Thyroid gland (tissue), 4 donors: ENCODE results near the gene CCDC87. TPM values are rescaled to one million over a fixed set of nuclear protein-coding genes. Genes with fewer than 3 reads are reported as not detected.
A peak's percentile ranks its signal among the peaks of the same experiment; 100 is the strongest.
"Not testable (repeated sequence)": the region's sequence is repeated elsewhere in the genome, so short reads cannot be mapped to it uniquely, and the experiment has no call there.

Experiments
- DNase-seq, 2 donors: peaks; one replicate each; pipeline ENCODE4 v3.0.0-alpha.2; 2019
- H3K27ac ChIP-seq, 3 donors: fragments of 200-600 bp; sonication (generic); 1 replicate in 2 of 3; 2 replicates in 1 of 3; pipeline ENCODE4 v1.5.1; 2016 to 2019; ENCODE audit warnings: mild to moderate bottlenecking in 1 of 3, moderate library complexity in 1 of 3
- H3K27me3 ChIP-seq: fragments of 200-600 bp; sonication (generic); one replicate; pipeline ENCODE4 v1.5.1; 2019
- H3K36me3 ChIP-seq, 2 donors: fragments of 200-600 bp; sonication (generic); one replicate each; pipeline ENCODE4 v1.5.1; 2016 to 2019
- H3K4me1 ChIP-seq, 2 donors: fragments of 200-600 bp; sonication (generic); one replicate each; pipeline ENCODE4 v1.5.1; 2017 to 2019
- H3K4me3 ChIP-seq, 3 donors: fragments of 200-600 bp; sonication (generic); replicated peaks in 1 of 3; 1 replicate in 2 of 3; 2 replicates in 1 of 3; pipeline ENCODE4 v1.5.1; 2016; ENCODE audit warnings: mild to moderate bottlenecking in 1 of 3
- H3K9me3 ChIP-seq: fragments of 200-600 bp; sonication (generic); one replicate; pipeline ENCODE4 v1.5.1; 2017
- CTCF ChIP-seq, 6 experiments: fragments of 200-600 bp in 3 of 6; fragments of 450-650 bp in 3 of 6; sonication (generic) in 3 of 6; IDR thresholded peaks; one replicate each; pipeline ENCODE4 v1.5.1; 2016 to 2019; ENCODE audit warnings: antibody characterized with exemption in 6 of 6, mild to moderate bottlenecking in 2 of 6, inconsistent platforms in 1 of 6, moderate library complexity in 1 of 6
- POLR2A ChIP-seq, 2 donors: fragments of 450-650 bp; IDR thresholded peaks; one replicate each; pipeline ENCODE4 v1.6.1; 2017; ENCODE audit warnings: antibody characterized with exemption in 2 of 2, mild to moderate bottlenecking in 2 of 2, moderate library complexity in 1 of 2
- WGBS, 2 donors: methylation state at CpG; one replicate each; pipeline ENCODE4 v1.1.5; 2017; 5-methylcytosine and 5-hydroxymethylcytosine counted together
- intact Hi-C: fragments of 100-400 bp; cut with DNase I; formaldehyde crosslinking; loops from one replicate; pipeline ENCODE4 v1.15.1; 2023
- total RNA-seq, 4 donors: library from RNA; depleted of rRNA; stranded (reverse); fragments of >200 nt; gene quantifications; one replicate each; pipeline ENCODE4 v1.2.3, GENCODE V29; 2016

The CCDC87 gene
- total RNA-seq, 4 donors from 2014 or later = 0.92 to 2.1 (median 1.1) TPM

DNA sequence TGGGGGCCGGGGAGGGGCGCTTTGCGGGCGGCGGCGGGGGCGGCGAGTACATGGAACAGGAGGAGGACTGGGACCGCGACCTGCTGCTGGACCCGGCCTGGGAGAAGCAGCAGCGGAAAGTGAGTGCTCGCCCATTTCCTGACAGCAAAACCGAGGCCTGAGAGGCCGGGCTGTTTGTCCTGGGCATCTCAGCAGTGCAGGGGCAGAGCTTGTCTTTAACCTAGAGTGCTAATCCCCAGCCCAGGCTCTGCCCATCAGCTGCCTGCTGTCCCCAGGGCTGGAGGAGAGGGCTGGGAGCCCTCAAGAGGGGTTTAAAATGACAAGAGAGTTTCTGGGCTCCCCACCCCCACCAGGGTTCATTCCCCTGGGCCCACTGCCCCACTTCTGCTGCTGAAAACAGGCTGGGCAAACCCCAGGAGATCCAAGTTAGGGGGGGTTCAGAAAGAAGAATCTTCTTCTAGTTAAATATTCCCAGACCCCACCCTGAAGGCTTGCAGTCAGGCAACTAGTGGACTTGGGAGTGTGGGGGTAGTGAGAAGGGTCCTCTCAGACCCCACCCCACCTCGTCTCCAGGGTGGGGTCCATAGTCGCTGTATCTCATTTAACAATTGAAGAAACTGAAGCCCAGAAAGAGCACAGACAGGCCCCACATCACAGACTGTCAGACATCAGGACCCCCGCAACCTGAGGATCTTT lies 45.7 kb downstream of the CCDC87 start:
- H3K4me1 ChIP-seq = peaks cover 15 to 16% of the 10 kb centered on the region in 2 donors
- H3K27ac ChIP-seq = peak overlapping the region in 1 of 3 donors; percentile 14
- H3K4me3 ChIP-seq = peak overlapping the region in 1 of 3 donors; percentile 94
- TF ChIP-seq CTCF (IDR thresholded peaks at IDR 0.05) (no peak), POLR2A (IDR thresholded peaks at IDR 0.05) (no peak)
- H3K27me3 ChIP-seq = no peaks in the 10 kb centered on the region
- H3K36me3 ChIP-seq = peaks cover 0 to under 1% of the 10 kb centered on the region in 2 donors
- intact Hi-C loops = no loop called here
- peak in 1 of 2 donors; percentile 26 for DNase-seq
- 23 to 40% methylated on average over 18 of the region's 18 CpGs for WGBS, 2 donors
- H3K9me3 ChIP-seq = no peaks in the 10 kb centered on the region

DNA sequence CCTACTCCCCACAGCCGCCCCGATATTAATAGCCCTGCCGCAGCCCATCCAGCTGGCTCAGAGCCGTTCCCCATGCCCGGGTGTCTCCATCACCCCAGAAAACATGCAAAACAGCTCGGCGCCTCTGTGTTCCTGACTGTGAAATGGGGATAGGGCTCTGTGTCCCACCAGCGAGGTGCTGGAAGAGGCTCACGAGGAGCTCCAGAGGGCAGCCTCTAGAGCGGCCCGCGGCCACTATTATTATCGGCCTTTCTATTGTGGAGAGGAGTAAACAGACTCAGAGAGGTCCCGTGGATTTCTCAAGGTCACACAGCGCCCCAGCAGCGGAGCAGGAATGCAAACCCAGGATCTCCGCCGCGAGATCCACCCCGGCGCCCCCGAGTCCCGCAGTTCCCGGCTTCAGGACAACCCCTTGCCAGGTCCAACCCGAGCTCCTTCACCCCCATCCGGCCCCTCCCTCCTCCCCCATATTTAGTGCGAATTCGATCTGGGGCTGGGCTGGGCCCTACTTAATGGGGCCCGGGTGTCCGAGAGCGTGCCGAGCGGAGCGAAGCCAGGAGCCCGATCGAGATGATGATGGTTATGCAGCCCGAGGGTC lies 46.4 kb downstream of the CCDC87 start, which contains the start of gene ACTN3:
Gene ACTN3, plus strand, starts transcription at position 536 of the 598 bp plus-strand sequence. Its CDS starts 35 bp downstream, at position 571.
- peak within 1 kb of the TSS; percentile 80 to 94 (median 82) for H3K4me3 ChIP-seq
- peaks cover 15 to 16% of the 10 kb centered on the region in 2 donors for H3K4me1 ChIP-seq
- WGBS, 2 donors = 3% methylated on average over 17 to 24 of the region's 37 CpGs
- intact Hi-C loops = no loop called here
- TF ChIP-seq POLR2A (IDR thresholded peaks at IDR 0.05) (no peak), CTCF (IDR thresholded peaks at IDR 0.05) (no peak)
- H3K27ac ChIP-seq = peak within 1 kb of the TSS in 1 of 3 donors; percentile 58
- peaks cover 0 to 4% of the 10 kb centered on the region in 2 donors for H3K36me3 ChIP-seq
- H3K9me3 ChIP-seq = no peaks in the 10 kb centered on the region
- no peaks in the 10 kb centered on the region for H3K27me3 ChIP-seq
- DNase-seq = peak; percentile 18 to 25

DNA sequence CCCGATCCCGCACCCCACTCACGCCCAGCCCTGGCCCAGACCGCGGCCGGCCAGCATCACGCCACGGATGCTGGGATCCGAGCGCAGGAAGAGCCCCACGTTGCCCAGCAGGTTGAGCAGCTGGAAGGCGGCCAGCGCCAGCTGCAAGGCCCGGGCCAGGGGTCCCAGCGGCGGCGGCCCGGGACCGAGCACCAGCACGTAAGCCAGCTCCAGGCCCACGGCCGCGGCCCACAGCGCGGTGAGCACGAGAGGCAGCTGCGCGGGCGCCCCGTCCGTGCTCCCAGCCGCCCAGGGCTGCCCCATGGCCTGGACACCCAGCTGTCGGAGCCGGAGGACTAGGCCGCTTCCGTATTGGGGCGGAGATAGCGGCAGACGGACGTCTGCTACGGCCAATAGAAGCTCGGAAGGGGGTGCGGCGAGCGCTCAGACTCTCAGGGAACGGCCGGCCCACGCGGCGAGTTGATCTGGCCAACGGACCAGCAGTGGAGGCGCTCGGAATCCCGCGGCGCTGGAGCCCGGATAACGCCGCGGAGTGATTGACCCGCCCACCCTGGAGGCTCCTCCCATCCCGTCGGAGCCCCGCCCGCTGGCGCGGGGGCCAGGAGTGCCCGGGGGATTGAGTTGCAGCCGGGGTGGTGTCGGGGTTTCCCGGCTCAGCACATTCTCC lies 47.0 kb downstream of the CCDC87 start, which contains the start of gene ZDHHC24:
Gene ZDHHC24, minus strand, starts transcription at position 348 of the 667 bp plus-strand sequence. Its CDS starts 45 bp downstream, at position 303.
- peak; percentile 98 for DNase-seq
- Histone ChIP-seq H3K27me3 (no peaks in the 10 kb centered on the region), H3K9me3 (no peaks in the 10 kb centered on the region), H3K36me3 (peaks cover 0 to 4% of the 10 kb centered on the region in 2 donors), H3K4me1 (peaks cover 15 to 16% of the 10 kb centered on the region in 2 donors), H3K27ac (peak within 1 kb of the TSS in 1 of 3 donors; percentile 58), H3K4me3 (peak within 1 kb of the TSS; percentile 80 to 94 (median 82))
- TF ChIP-seq CTCF (IDR thresholded peaks at IDR 0.05) (no peak), POLR2A (IDR thresholded peaks at IDR 0.05) (peak in 1 of 2 donors; percentile 71)
- WGBS, 2 donors = 0 to 2% methylated on average over 15 to 21 of the region's 71 CpGs
- intact Hi-C loops = no loop called here

DNA sequence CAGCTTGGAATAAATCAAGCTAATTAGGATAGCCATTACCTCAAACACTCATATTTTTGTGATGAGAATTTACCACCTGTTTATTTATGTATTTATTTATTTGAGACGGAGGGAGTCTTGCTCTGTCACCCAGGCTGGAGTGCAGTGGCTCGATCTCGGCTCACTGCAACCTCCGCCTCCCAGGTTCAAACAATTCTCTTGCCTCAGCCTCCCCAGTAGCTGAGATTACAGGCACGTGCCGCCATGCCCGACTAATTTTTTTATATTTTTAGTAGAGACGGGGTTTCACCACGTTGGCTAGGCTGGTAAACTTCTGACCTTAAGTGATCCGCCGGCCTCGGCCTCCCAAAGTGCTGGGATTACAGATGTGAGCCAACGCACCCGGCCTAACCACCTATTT lies 47.9 kb downstream of the CCDC87 start:
- DNase-seq, H3K27ac ChIP-seq, H3K9me3 ChIP-seq, intact Hi-C loops, H3K27me3 ChIP-seq, H3K36me3 ChIP-seq: not testable (repeated sequence)
- WGBS, 2 donors = 67 to 73% methylated on average over 14 of the region's 14 CpGs
- H3K4me1 ChIP-seq = peaks cover 15 to 16% of the 10 kb centered on the region in 2 donors
- H3K4me3 ChIP-seq = peak overlapping the region in 1 of 3 donors; percentile 94

GRCh38 chr11:66543263-66544107 lies 49.4 kb downstream of the CCDC87 start:
- TF ChIP-seq POLR2A (IDR thresholded peaks at IDR 0.05) = no peak
- TF ChIP-seq CTCF (IDR thresholded peaks at IDR 0.05) = peak in 1 of 6 experiments; percentile 11
- Histone ChIP-seq H3K27ac (no peak overlapping the region), H3K4me1 (peaks cover 15 to 16% of the 10 kb centered on the region in 2 donors), H3K27me3 (no peaks in the 10 kb centered on the region), H3K36me3 (peaks cover 0 to 4% of the 10 kb centered on the region in 2 donors), H3K9me3 (no peaks in the 10 kb centered on the region), H3K4me3 (no peak overlapping the region)
- intact Hi-C loops = no loop called here
- DNase-seq = peak; percentile 15 to 34
- WGBS, 2 donors = 54 to 58% methylated on average over 8 to 17 of the region's 26 CpGs
